Common myeloid progenitor, CD34-positive (primary cell): ENCODE data around the gene KRCC1.
A peak's percentile ranks its signal among the peaks of the same experiment; 100 is the strongest.
"Not testable (repeated sequence)": the region's sequence is repeated elsewhere in the genome, so short reads cannot be mapped to it uniquely, and the experiment has no call there.

Source experiments
- CTCF ChIA-PET: fragments of 350-600 bp; sonication (Branson Sonifier 250); formaldehyde crosslinking; loops from one replicate; lab custom pipeline; 2021; ENCODE audit warnings: antibody characterized with exemption; lab: Charles Lee
- POLR2A ChIA-PET: fragments of 350-600 bp; sonication (Branson Sonifier 250); formaldehyde crosslinking; loops from one replicate; lab custom pipeline; 2021; ENCODE audit warnings: antibody characterized with exemption; lab: Charles Lee
- DNase-seq, 3 donors: peaks; one replicate each; pipeline versions ENCODE4 v3.0.0 to v3.0.0-alpha.2; 2013
- H3K27ac ChIP-seq, 2 experiments: 1 replicate in 1 of 2; 2 replicates in 1 of 2; pipeline ENCODE4 v1.7.0; 2013; ENCODE audit warnings: inconsistent platforms in 2 of 2, low read length in 2 of 2, mild to moderate bottlenecking in 2 of 2, low read depth in 1 of 2, moderate library complexity in 1 of 2; ENCODE audit not compliant: severe bottlenecking in 2 of 2, insufficient read depth in 1 of 2, poor library complexity in 1 of 2
- H3K27me3 ChIP-seq, 5 experiments: replicated peaks in 2 of 5; 1 replicate in 3 of 5; 2 replicates in 2 of 5; pipeline versions ENCODE4 v1.6.1 to v1.7.0; 2013; ENCODE audit warnings: low read length in 4 of 5, mild to moderate bottlenecking in 2 of 5, moderate library complexity in 2 of 5, inconsistent platforms in 1 of 5; ENCODE audit not compliant: insufficient read depth in 5 of 5, control insufficient read depth in 4 of 5
- H3K36me3 ChIP-seq, 4 experiments: 1 replicate in 2 of 4; 2 replicates in 2 of 4; pipeline versions ENCODE4 v1.6.1 to v1.7.0; 2013; ENCODE audit warnings: low read length in 3 of 4, control low read depth in 1 of 4, mild to moderate bottlenecking in 1 of 4; ENCODE audit not compliant: control insufficient read depth in 4 of 4, insufficient read depth in 4 of 4
- H3K4me1 ChIP-seq, 4 experiments: 1 replicate in 3 of 4; 2 replicates in 1 of 4; pipeline versions ENCODE4 v1.6.1 to v1.7.1; 2013; ENCODE audit warnings: low read length in 3 of 4, mild to moderate bottlenecking in 3 of 4, control low read depth in 1 of 4, inconsistent platforms in 1 of 4, moderate library complexity in 1 of 4; ENCODE audit not compliant: control insufficient read depth in 4 of 4, insufficient read depth in 4 of 4; ENCODE audit errors: control extremely low read depth in 1 of 4
- H3K4me3 ChIP-seq, 7 experiments: 1 replicate in 4 of 7; 2 replicates in 3 of 7; pipeline versions ENCODE4 v1.5.1 to v1.7.0; 2013; ENCODE audit warnings: mild to moderate bottlenecking in 7 of 7, low read length in 6 of 7, moderate library complexity in 6 of 7, inconsistent platforms in 2 of 7, low read depth in 2 of 7, control low read depth in 1 of 7; ENCODE audit not compliant: insufficient read depth in 4 of 7, control insufficient read depth in 1 of 7; ENCODE audit errors: extremely low read depth in 1 of 7
- H3K9me3 ChIP-seq, 5 experiments: 1 replicate in 4 of 5; 2 replicates in 1 of 5; pipeline versions ENCODE4 v1.6.1 to v1.7.1; 2013; ENCODE audit warnings: low read length in 4 of 5, mild to moderate bottlenecking in 2 of 5, inconsistent platforms in 1 of 5, low read depth in 1 of 5, moderate library complexity in 1 of 5; ENCODE audit not compliant: control insufficient read depth in 4 of 5, insufficient read depth in 2 of 5; ENCODE audit errors: control extremely low read depth in 1 of 5
- WGBS: methylation state at CpG from one replicate; pipeline ENCODE4 v1.1.5; 2013; ENCODE audit not compliant: insufficient coverage; 5-methylcytosine and 5-hydroxymethylcytosine counted together

KRCC1 gene

DNA sequence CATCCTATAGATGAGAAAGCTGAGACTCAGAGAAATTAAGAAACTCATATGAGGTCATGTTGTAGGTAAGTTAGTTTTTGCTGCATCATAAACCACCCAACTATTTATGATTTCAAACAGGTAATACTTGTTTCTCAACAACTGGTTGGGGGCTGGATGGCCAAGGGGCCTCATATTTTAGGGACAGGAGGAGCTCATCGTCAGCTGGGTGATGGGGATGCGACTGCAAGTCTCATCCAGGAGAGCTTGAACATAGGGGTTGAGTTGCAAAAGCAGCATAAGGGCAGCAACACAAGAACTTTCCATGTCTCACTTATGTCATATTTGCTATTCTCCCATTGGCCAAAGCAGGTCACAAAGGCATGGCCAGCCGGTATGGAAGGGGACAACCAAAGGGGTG, 35.6 kb downstream of the KRCC1 start:
- POLR2A ChIA-PET = no interaction called here
- Histone ChIP-seq H3K9me3 (peaks cover 0 to 3% (median 0%) of the 10 kb centered on the region in 5 experiments), H3K27ac (no peak overlapping the region), H3K4me3 (no peak overlapping the region), H3K4me1 (peaks cover 0 to 8% (median 2%) of the 10 kb centered on the region in 4 experiments), H3K27me3 (no peaks in the 10 kb centered on the region), H3K36me3 (no peaks in the 10 kb centered on the region)
- DNase-seq = no peak
- WGBS = 100% methylated on average over 1 of the region's 3 CpGs
- CTCF ChIA-PET = interaction anchor here (1.2 kb wide), 1 partner anchor 40 kb away, joined by 3 read pairs; no protein-coding TSS in a partner anchor

DNA sequence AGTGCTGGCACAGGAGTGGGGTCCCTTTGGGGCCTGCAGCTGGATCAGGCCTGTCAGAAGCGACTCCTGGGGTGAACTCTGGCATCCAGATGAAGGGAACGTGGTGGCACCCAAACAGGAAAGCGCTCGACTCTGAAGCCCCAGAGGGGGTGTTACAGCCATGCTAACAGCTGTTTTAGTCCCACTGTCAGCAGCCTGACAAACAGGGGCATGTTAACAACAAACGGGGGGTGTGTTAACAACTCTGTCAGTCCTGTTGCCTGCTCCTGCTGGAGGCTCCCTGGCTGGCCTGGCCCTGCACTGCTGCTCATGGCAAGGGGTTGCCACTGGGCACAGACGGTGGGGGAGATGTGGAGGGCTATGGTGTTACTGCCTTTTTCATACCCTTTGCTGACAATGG, 36.7 kb downstream of the KRCC1 start:
- Histone ChIP-seq H3K9me3 (peaks cover 0 to 3% (median 0%) of the 10 kb centered on the region in 5 experiments), H3K27ac (no peak overlapping the region), H3K4me3 (no peak overlapping the region), H3K36me3 (no peaks in the 10 kb centered on the region), H3K27me3 (no peaks in the 10 kb centered on the region), H3K4me1 (peaks cover 0 to 8% (median 2%) of the 10 kb centered on the region in 4 experiments)
- DNase-seq = no peak
- WGBS = 96% methylated on average over 6 of the region's 6 CpGs
- ChIA-PET CTCF (interaction anchor here (1.2 kb wide), 1 partner anchor 41 kb away, joined by 3 read pairs; no protein-coding TSS in a partner anchor), POLR2A (no interaction called here)

DNA sequence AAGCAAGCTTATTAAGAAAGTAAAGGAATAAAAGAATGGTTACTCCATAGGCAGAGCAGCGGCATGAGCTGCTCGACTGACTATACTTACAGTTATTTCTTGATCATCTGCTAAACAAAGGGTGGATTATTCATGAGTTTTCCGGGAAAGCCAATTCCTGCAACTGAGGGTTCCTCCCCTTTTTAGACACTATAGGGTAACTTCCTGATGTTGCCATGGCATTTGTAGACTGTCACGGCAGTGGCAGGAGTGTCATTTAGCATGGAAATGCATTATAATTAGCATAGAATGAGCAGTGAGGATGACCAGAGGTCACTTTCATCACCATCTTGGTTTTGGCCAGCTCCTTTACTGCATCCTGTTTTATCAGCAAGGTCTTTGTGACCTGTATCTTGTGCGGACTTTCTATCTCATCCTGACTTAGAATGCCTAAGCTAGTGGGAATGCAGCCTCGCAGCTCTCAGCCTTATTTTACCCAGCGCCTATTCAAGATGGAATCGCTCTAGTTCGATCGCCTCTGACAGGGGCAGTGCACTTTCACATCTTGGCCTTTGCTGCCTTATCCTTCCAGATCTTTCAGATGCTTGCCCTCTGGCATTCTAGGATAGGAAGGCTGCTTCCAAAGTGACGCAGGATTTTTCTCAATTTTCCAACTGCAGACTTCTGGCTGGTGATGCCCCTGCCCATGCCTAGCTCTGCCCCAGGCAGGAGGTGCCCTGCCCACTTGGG, 37.3 kb downstream of the KRCC1 start:
- POLR2A ChIA-PET, H3K27me3 ChIP-seq, CTCF ChIA-PET, DNase-seq, H3K36me3 ChIP-seq, H3K27ac ChIP-seq, H3K4me1 ChIP-seq, H3K9me3 ChIP-seq, H3K4me3 ChIP-seq: not testable (repeated sequence)
- 97% methylated on average over 9 of the region's 11 CpGs for WGBS

GRCh38 chr2:88017780-88018038, 37.9 kb downstream of the KRCC1 start:
- H3K36me3 ChIP-seq, H3K9me3 ChIP-seq, DNase-seq, H3K4me1 ChIP-seq, H3K27me3 ChIP-seq, H3K27ac ChIP-seq, CTCF ChIA-PET: not testable (repeated sequence)
- H3K4me3 ChIP-seq = peak overlapping the region in 2 of 7 experiments; percentile 76 to 94
- POLR2A ChIA-PET = interaction anchor here (1.4 kb wide), 1 partner anchor 10 kb away, joined by 4 read pairs; no protein-coding TSS in a partner anchor
- WGBS = 92% methylated on average over 2 of the region's 2 CpGs

GRCh38 chr2:88016960-88017779, 38.4 kb downstream of the KRCC1 start:
- ChIA-PET CTCF (interaction anchor here (1.0 kb wide), 1 partner anchor 37 kb away, joined by 3 read pairs; no protein-coding TSS in a partner anchor), POLR2A (interaction anchor here (1.3 to 1.4 kb wide), 2 partner anchors 10 to 38 kb away, joined by 4 to 13 read pairs; partner anchors contain the start of gene KRCC1)
- peak overlapping the region; percentile 76 to 94 (median 85) for H3K4me3 ChIP-seq
- H3K9me3 ChIP-seq = peaks cover 0 to 3% (median 0%) of the 10 kb centered on the region in 5 experiments
- no peaks in the 10 kb centered on the region for H3K36me3 ChIP-seq
- peak in 2 of 3 donors; percentile 48 to 72 for DNase-seq
- no peaks in the 10 kb centered on the region for H3K27me3 ChIP-seq
- peak overlapping the region; percentile 99 for H3K27ac ChIP-seq
- 21% methylated on average over 36 of the region's 46 CpGs for WGBS
- H3K4me1 ChIP-seq = peaks cover 0 to 8% (median 2%) of the 10 kb centered on the region in 4 experiments

DNA sequence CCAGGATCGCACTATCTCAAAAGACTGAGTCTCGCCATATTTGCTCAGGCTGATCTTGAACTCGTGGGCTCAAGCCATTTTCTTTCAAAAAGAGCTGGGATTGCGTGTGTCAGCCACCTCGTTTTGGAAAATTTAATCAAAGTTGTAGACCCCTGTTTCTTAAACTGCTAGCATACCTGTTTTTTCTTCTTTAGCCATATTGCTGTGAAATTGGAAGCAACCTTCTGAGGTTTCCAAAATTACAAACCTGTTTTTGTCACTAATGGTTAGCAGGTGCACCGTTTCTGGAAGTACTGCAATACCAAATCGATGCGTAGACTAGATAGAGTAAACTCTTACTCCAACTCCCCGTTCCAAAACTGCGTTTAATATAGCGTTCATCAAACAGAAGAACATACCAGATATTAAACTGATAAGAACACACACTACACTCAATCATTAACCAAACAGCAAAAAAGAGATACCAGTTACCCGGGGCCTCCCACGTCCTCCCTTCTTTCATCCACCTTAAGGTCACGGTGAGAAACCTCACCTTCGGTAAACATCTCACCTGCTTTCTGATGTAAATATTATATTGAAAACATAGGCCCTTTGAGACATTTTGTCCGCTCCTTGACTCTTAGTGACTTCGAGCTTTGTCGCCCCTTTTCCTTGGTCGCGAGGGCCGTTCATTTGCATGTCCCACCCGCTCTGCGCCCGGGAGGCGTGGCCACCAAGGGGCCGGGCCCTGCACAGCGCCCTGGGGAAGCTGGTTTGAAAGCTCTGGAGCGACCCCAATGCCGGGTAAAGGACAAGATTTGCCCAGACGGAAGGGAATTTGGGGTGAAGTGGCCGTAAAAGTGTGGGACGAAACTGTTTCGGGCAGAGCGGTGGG, 39.3 kb downstream of the KRCC1 start, which contains the start of gene RNU2-63P:
TSS of gene RNU2-63P (minus strand) at position 462 of the 874 bp plus-strand sequence.
- Histone ChIP-seq H3K27me3 (no peaks in the 10 kb centered on the region), H3K9me3 (peaks cover 0 to 3% (median 0%) of the 10 kb centered on the region in 5 experiments), H3K4me3 (peak within 1 kb of the TSS; percentile 76 to 94 (median 85)), H3K4me1 (peaks cover 0 to 8% (median 2%) of the 10 kb centered on the region in 4 experiments), H3K36me3 (no peaks in the 10 kb centered on the region), H3K27ac (peak within 1 kb of the TSS; percentile 99)
- DNase-seq = peak; percentile 81 to 91 (median 84)
- CTCF ChIA-PET = interaction anchor here (1.0 kb wide), 1 partner anchor 38 kb away, joined by 3 read pairs; no protein-coding TSS in a partner anchor
- 14% methylated on average over 26 of the region's 34 CpGs for WGBS
- POLR2A ChIA-PET = interaction anchor here (0.6 to 1.7 kb wide), 4 partner anchors 11 to 38 kb away, joined by 3 to 13 read pairs (median 5); partner anchors contain the start of gene KRCC1
